Activated T-helper 17 cell treated with anti-CD3 and anti-CD28 coated beads, Interleukin-2, amount 50 U/mL, for 72 hours (primary cell): ENCODE results near the gene ARHGDIB. TPM values are rescaled to one million over a fixed set of nuclear protein-coding genes. Genes with fewer than 3 reads are reported as not detected.
A peak's percentile ranks its signal among the peaks of the same experiment; 100 is the strongest.

Experiments
- ATAC-seq: fragments of 150-1000 bp; cut with Tn5 transposase; replicated peaks from 2 replicates; pipeline ENCODE4 v1.10.0; 2021; ENCODE audit warnings: mild to moderate bottlenecking, moderate library complexity
- H3K27ac Mint-ChIP-seq: one replicate; pipeline ENCODE4 v1.8.0; 2022; ENCODE audit warnings: mixed read lengths
- H3K27me3 Mint-ChIP-seq: one replicate; pipeline ENCODE4 v1.8.0; 2022; ENCODE audit warnings: mixed read lengths
- H3K36me3 Mint-ChIP-seq: one replicate; pipeline ENCODE4 v1.8.0; 2022; ENCODE audit warnings: low read depth, mild to moderate bottlenecking, mixed read lengths
- H3K4me1 Mint-ChIP-seq: one replicate; pipeline ENCODE4 v1.8.0; 2022; ENCODE audit warnings: mixed read lengths
- H3K4me3 Mint-ChIP-seq: one replicate; pipeline ENCODE4 v1.8.0; 2022; ENCODE audit warnings: mild to moderate bottlenecking, mixed read lengths
- H3K9me3 Mint-ChIP-seq: one replicate; pipeline ENCODE4 v1.8.0; 2022; ENCODE audit warnings: mixed read lengths
- total RNA-seq, 2 donors: library from RNA; stranded (reverse); gene quantifications; one replicate each; pipeline ENCODE4 v1.2.3, GENCODE V29; 2022

ARHGDIB gene
- total RNA-seq, 2 donors from 2014 or later, result 691 to 930 TPM

DNA sequence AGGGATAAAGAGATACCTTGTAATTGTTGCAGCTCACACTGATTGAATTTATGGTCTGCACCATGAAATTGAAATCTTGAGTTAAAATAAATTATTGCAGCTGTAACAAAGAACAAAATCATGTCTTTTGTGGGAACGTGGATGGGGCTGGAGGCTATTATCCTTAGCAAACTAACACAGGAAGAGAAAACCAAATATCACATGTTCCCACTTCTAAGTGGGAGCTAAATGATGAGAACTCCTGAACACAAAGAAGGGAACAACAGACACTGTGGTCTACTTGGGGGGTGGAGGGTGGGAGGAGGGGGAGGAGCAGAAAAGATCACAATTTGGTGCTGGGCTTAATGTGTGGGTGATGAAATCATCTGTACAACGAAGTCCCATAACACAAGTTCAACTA is 45.7 kb downstream of the ARHGDIB start:
- H3K9me3 Mint-ChIP-seq, result no peaks in the 10 kb centered on the region
- H3K27ac Mint-ChIP-seq, result no peak overlapping the region
- ATAC-seq, result no peak
- H3K4me3 Mint-ChIP-seq, result no peak overlapping the region
- peaks cover 8% of the 10 kb centered on the region for H3K4me1 Mint-ChIP-seq
- H3K36me3 Mint-ChIP-seq, result peaks cover 78% of the 10 kb centered on the region
- no peaks in the 10 kb centered on the region for H3K27me3 Mint-ChIP-seq

DNA sequence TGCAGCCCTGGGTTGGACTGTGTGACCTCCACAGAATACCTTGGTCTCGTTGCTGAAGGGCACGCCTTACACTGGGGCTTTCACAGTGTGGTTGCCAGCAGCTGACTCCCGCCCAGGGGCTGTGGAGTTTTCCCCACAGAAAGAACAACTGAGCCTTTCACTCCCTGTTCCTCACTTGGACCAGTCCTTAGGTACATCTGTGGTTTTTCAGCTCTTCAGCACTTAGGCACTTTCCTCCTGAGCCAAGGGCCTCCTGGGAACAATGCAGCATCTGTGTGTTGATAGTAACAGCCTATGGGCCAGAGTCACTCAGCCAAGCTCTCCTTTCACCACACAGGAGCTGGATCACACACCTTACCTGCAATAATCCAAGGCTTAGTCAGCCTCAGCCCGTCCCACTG is 48.0 kb downstream of the ARHGDIB start:
- no peak overlapping the region for H3K4me3 Mint-ChIP-seq
- peaks cover 57% of the 10 kb centered on the region for H3K36me3 Mint-ChIP-seq
- H3K27me3 Mint-ChIP-seq, result no peaks in the 10 kb centered on the region
- H3K9me3 Mint-ChIP-seq, result no peaks in the 10 kb centered on the region
- peaks cover 13% of the 10 kb centered on the region for H3K4me1 Mint-ChIP-seq
- no peak for ATAC-seq
- H3K27ac Mint-ChIP-seq, result no peak overlapping the region

DNA sequence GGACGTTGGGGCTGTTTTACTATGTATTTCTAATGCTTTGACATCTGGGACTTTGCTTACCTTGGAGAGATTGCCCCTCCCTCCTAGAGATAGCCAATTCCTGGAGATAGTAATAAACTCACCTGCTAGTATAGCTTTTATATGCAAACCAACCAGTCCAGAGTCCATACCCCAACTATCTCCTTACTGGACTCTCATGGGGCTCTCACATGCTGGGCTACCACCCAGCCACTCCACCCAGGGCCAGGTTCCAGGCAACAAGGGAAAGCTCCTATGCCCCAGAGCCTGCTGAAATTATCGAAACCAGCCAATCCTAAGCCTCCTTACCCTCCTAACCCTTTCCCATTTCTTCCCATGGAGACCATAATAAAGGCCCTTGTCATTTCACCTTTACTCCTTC is 50.3 kb downstream of the ARHGDIB start:
- Mint-ChIP-seq H3K4me3 (peak overlapping the region; percentile 66), H3K9me3 (no peaks in the 10 kb centered on the region), H3K36me3 (peaks cover 46% of the 10 kb centered on the region), H3K4me1 (peaks cover 21% of the 10 kb centered on the region), H3K27me3 (no peaks in the 10 kb centered on the region), H3K27ac (peak overlapping the region; percentile 81)
- ATAC-seq, result no peak

DNA sequence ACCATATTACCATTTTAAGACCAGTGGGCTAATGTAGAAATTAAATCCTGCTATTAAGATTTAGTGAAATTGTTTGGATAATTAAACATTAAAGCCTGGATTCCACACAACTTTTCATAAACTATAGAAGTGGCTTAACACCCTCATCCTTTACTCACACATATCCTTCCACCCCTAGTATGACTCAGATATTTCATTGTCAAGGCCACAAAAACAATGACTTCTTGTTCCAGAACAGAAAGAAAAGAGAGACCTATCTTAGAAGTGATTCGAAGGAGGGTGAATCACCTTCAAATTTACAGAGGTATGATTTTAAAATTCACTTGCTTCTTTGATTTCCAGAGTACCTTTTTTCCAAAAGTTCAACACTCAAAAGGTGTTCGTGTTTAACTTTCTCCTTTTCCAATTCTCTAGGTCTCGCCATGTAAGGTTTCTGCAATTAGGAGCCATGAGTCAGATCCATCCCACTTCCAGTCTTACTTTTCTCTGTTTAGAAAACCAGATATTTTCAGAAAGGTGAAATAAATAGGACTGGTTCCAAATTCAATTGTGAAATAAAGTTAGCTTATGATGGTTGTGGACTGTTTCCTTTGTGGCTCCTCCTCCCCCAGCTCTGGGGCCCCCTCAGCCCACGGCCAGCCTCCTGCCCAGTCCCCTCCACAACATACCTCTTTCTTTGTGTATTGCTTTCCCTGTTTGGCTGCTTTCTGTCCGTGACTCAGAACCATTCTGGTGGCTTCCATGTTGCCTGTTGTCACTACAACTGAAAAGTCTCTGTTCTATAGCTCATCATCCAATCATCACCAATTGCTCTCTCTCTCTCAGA is 51.1 kb downstream of the ARHGDIB start:
- peak overlapping the region; percentile 81 for H3K27ac Mint-ChIP-seq
- H3K4me1 Mint-ChIP-seq, result peaks cover 21% of the 10 kb centered on the region
- H3K36me3 Mint-ChIP-seq, result peaks cover 37% of the 10 kb centered on the region
- ATAC-seq, result peak; percentile 84
- no peaks in the 10 kb centered on the region for H3K27me3 Mint-ChIP-seq
- peak overlapping the region; percentile 66 for H3K4me3 Mint-ChIP-seq
- H3K9me3 Mint-ChIP-seq, result no peaks in the 10 kb centered on the region

DNA sequence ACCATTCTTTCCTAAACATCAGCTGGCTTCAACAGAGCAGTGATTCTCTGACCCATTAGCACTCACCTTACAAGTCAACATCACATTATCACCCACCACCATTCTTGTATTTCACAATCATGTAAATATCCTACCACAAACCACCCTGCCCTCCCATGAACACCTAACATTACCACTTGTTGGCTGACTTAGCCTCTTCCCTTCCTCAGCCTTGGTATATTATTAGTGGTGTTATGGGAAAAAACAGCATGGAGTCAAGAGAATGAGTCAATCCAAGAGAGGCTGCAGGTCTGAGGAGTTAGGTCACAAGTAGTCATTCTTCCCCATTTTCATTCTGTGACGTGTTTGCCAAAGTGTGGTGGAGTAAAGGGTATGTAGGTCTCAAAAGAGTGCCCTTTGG is 53.4 kb downstream of the ARHGDIB start:
- H3K9me3 Mint-ChIP-seq, result no peaks in the 10 kb centered on the region
- H3K27ac Mint-ChIP-seq, result peak overlapping the region; percentile 79
- peak overlapping the region; percentile 34 for H3K4me3 Mint-ChIP-seq
- H3K27me3 Mint-ChIP-seq, result no peaks in the 10 kb centered on the region
- H3K4me1 Mint-ChIP-seq, result peaks cover 21% of the 10 kb centered on the region
- ATAC-seq, result peak; percentile 49
- H3K36me3 Mint-ChIP-seq, result peaks cover 16% of the 10 kb centered on the region

DNA sequence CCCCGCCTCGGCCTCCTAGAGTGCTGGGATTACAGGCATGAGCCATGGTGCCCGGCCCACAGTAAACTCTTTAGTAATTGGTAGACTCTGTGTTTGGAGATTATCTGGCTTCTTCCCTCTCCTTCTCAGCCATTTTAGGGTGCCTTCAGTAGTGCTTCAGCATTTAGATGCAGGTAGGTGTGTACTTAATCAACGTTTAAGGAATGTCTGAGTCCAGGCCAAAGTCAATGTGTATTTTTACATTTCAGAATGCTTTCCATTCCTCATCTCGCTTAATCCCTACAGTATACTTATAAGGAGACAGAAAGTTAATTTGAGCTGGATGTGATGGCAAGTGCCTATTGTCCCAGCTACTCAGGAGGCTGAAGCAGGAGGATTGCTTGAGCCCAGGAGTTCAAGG is 55.3 kb downstream of the ARHGDIB start:
- H3K4me1 Mint-ChIP-seq, result peaks cover 21% of the 10 kb centered on the region
- H3K27me3 Mint-ChIP-seq, result no peaks in the 10 kb centered on the region
- H3K9me3 Mint-ChIP-seq, result no peaks in the 10 kb centered on the region

DNA sequence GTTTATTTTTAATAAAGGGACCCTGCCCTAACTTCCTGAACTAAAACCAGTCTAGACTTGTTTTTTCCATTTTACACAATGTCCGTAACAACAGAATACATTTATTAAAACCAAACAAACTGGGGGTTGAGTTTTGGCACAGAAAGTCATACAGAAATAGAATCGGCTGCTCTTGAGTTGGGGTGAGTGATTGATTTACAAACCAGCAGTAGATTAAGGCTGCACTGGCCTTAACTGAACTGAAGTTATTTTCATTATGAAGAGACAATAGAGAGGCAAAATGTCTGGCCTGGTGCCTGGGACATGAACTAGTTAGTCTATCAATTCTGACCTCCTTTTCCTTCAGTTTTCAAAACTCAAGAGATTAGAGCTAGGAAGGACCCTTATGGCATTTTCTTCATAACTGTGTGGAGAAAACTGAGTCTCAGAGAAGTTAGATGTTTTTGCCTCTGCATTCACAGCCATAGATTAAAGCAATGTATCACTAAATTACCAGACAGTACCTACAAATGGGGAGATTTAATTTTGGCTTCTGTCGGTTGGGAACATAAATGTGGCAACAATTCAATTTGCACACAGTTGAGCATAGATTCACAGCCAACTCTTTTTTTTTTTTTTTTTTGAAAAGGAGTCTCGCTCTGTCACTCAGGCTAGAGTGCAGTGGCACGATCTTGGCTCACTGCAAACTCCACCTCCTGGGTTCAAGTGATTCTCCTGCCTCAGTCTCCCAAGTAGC is 56.0 kb downstream of the ARHGDIB start:
- H3K4me1 Mint-ChIP-seq, result peaks cover 17% of the 10 kb centered on the region
- no peak overlapping the region for H3K27ac Mint-ChIP-seq
- H3K27me3 Mint-ChIP-seq, result no peaks in the 10 kb centered on the region
- no peak for ATAC-seq
- H3K36me3 Mint-ChIP-seq, result peaks cover 12% of the 10 kb centered on the region
- H3K9me3 Mint-ChIP-seq, result no peaks in the 10 kb centered on the region
- no peak overlapping the region for H3K4me3 Mint-ChIP-seq

More for the DNA sequence above, 55.3 kb downstream of the ARHGDIB start:
- Mint-ChIP-seq H3K27ac (no peak overlapping the region), H3K36me3 (peaks cover 12% of the 10 kb centered on the region), H3K4me3 (no peak overlapping the region)
- no peak for ATAC-seq

DNA sequence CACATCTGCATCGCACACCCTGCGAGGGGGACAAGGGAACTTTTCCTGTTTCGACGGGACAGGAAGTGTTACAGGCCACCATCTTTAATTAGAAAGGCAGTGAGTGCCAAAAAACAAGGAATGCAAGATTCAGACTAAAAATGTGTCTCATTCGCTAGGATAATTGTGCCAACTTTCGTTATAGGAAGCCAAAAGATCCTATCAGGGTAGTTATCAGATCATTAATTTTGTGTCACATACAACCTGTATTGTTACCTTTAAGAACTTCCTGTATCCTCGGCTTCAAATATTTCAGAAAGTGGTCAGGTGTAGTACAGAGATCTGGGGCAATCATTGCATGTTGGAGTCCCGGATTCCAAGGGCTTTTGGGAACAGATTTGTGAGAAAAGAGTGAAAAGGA is 56.5 kb downstream of the ARHGDIB start:
- no peak overlapping the region for H3K27ac Mint-ChIP-seq
- ATAC-seq, result no peak
- H3K27me3 Mint-ChIP-seq, result no peaks in the 10 kb centered on the region
- H3K36me3 Mint-ChIP-seq, result peaks cover 12% of the 10 kb centered on the region
- H3K4me1 Mint-ChIP-seq, result peaks cover 12% of the 10 kb centered on the region
- no peak overlapping the region for H3K4me3 Mint-ChIP-seq
- H3K9me3 Mint-ChIP-seq, result no peaks in the 10 kb centered on the region

DNA sequence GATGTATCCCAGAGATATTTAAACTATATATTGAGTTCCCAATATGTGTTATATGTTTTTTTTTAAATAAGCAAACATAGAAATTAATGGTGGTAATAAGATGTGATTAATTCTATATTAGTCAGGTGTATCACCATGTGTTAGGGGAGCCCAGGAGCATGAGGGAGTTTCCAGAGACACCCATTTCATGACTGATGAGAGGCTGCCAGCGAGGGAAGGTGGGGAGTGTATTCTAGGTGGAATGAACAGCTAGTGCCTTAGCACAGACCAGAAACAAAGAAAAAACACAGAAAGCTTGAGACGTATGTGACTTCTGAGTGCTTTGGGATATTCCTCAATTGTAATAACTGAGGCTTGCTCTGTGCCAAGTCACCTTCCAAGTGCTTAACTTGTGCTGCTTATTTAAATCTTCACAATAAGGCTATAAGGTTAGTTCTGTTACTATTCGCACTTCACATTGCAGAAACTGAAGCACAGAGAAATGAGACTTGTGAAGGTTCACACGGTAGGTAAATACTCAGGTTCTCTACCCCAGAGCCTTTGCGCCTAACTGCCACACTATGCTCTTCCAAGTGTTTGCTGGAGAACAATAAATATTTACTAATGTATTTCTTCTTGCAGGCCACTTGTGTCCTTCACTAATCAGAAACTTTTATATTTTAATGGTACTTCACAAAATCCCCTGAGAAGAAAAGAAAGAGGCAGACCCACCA is 57.9 kb downstream of the ARHGDIB start:
- ATAC-seq, result no peak
- no peak overlapping the region for H3K4me3 Mint-ChIP-seq
- H3K27me3 Mint-ChIP-seq, result no peaks in the 10 kb centered on the region
- H3K4me1 Mint-ChIP-seq, result peaks cover 10% of the 10 kb centered on the region
- H3K36me3 Mint-ChIP-seq, result peaks cover 11% of the 10 kb centered on the region
- H3K27ac Mint-ChIP-seq, result peak overlapping the region; percentile 20
- no peaks in the 10 kb centered on the region for H3K9me3 Mint-ChIP-seq

DNA sequence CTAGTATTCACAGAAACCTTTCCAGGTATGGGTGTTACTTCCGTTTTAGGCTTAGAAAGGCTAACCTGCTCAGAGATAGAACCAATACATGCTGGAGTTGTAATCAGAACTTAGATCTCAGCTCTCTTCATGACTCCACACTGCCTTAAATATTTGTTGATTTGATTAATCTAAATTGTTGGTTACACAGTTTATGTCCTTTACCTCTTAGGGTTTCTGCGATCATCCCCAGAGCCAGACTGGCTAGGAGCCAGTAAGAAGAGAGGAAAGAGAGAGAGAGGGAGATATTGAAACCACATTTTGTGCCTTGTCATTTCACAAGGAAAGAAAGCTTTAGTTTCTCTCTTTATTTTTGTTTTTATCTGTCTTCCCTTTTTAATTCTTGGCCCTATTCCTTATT is 58.9 kb downstream of the ARHGDIB start:
- H3K36me3 Mint-ChIP-seq, result peaks cover under 1% of the 10 kb centered on the region
- H3K9me3 Mint-ChIP-seq, result no peaks in the 10 kb centered on the region
- H3K27me3 Mint-ChIP-seq, result no peaks in the 10 kb centered on the region
- H3K4me1 Mint-ChIP-seq, result no peaks in the 10 kb centered on the region
- no peak overlapping the region for H3K4me3 Mint-ChIP-seq
- no peak for ATAC-seq
- H3K27ac Mint-ChIP-seq, result no peak overlapping the region

DNA sequence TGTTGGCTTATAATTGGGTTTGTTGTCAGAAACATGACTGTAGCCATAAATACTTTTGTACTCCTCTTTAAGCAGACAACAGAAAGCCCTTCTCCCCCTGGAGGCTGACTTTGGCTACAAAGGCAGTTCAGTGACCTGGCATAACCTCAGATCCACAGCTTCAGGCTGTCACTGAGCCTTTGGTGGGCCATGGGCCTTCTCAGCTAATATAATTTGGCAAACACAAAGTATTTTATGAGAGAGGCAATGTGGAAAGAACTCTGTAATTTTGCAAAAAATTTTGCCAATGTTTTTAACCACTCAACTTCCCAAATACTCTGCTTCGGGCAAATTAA is 60.2 kb downstream of the ARHGDIB start:
- no peaks in the 10 kb centered on the region for H3K36me3 Mint-ChIP-seq
- H3K9me3 Mint-ChIP-seq, result no peaks in the 10 kb centered on the region
- no peaks in the 10 kb centered on the region for H3K27me3 Mint-ChIP-seq
- H3K27ac Mint-ChIP-seq, result no peak overlapping the region
- no peak for ATAC-seq
- no peaks in the 10 kb centered on the region for H3K4me1 Mint-ChIP-seq
- no peak overlapping the region for H3K4me3 Mint-ChIP-seq

DNA sequence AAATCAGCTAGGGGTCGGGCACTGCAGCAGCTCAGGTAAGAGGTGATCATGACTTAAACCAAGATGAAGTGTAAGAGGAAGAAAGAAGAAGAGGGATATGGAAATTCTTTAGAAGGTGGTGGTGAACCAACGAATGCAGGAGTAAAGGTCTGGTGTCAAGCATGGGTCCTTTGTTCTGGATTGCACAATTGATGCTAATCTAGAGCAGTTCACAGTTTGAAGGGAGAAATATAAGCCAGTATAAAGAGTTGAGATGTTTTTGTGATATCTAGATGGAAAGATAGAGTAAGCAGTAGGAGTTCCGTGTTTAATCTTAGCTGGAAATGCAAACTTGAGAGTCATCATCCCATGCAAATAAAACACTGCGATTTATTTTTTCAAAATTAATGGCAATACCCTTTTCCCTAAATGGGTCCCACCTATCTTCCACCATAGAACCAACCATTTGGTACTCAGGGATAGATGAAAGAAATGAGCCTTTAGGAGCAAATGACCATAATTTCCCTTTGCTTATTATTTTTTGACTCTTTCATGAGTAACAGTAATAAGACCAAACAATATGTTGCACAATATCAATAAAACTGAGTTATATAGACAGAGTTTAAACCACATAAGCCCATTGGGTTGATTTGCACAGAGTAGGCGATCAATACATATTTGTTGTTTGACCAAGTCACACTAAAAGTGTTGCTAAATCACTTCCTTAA is 60.7 kb downstream of the ARHGDIB start:
- Mint-ChIP-seq H3K36me3 (no peaks in the 10 kb centered on the region), H3K27me3 (no peaks in the 10 kb centered on the region), H3K9me3 (no peaks in the 10 kb centered on the region), H3K4me3 (no peak overlapping the region), H3K4me1 (no peaks in the 10 kb centered on the region), H3K27ac (no peak overlapping the region)
- no peak for ATAC-seq

DNA sequence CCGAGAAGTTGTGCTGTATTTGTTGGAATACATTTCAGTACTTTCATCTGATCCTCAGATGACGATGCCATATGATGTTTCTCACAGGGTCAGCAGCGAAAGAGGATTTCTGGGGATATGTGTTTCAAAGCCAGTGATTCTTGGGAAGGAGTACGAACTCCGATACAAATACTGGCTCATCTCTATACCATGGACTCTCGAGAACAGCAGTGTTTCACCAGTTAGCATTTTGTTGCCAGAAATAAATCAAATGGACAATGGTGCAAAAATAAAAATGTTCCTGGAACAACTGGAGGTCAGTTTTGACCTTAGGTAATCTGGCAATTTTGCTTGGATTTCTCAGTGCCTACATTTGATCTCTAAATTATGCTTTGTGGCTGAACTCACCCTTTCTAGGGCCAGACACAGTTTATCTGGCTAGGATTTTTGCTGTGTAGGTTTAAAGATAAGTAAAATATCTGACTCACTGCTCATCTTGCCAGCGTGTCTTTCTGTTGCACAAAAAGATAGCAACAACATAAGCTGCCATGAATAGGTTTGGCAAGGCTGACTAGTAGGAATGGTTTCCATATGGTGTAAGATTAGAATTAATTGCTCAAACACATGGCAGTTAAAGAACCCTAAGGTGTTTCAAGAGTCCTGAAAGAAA is 64.8 kb downstream of the ARHGDIB start:
- no peak for ATAC-seq
- Mint-ChIP-seq H3K27me3 (no peaks in the 10 kb centered on the region), H3K36me3 (no peaks in the 10 kb centered on the region), H3K9me3 (no peaks in the 10 kb centered on the region), H3K4me3 (no peak overlapping the region), H3K4me1 (no peaks in the 10 kb centered on the region), H3K27ac (no peak overlapping the region)
